ENCODE measurements around the gene TRAPPC3L.

The TRAPPC3L gene

GRCh38 chr6:116575227-116575626 is 29.7 kb upstream of the TRAPPC3L start:
- Histone ChIP-seq H3K27ac (ENCODE audit: low read length, poor library complexity, severe bottlenecking) (no peak overlapping the region), H3K9ac (ENCODE audit: low read length) (no peak overlapping the region), H4K8ac (ENCODE audit: low read length) (no peak overlapping the region), H3K4me1 (ENCODE audit: control insufficient read depth, insufficient read depth, low read depth, low read length) (no peaks in the 10 kb centered on the region), H3K79me1 (replicated peaks; ENCODE audit: low read length, poor library complexity, severe bottlenecking) (peaks cover 11% of the 10 kb centered on the region), H2BK15ac (ENCODE audit: low read depth, poor library complexity, severe bottlenecking) (no peak overlapping the region), H3K4me3 (ENCODE audit: insufficient read depth in 1 of 2, low read depth in 1 of 2, low read length in 2 of 2) (no peak overlapping the region), H3K9me3 (ENCODE audit: control insufficient read depth, low read length) (no peaks in the 10 kb centered on the region), H2AFZ (ENCODE audit: low read depth, low read length) (no peak overlapping the region), H3K36me3 (ENCODE audit: control insufficient read depth in 1 of 2, insufficient read depth in 2 of 2, low read depth in 1 of 2, low read length in 2 of 2) (peaks cover 6 to 44% of the 10 kb centered on the region in 2 experiments), H3K23ac (ENCODE audit: low read length in 2 of 2) (no peak overlapping the region), H4K91ac (ENCODE audit: low read length) (no peak overlapping the region), H3K4me2 (ENCODE audit: low read length, poor library complexity, severe bottlenecking) (no peak overlapping the region), H3K18ac (ENCODE audit: low read depth in 1 of 2, low read length in 2 of 2) (no peak overlapping the region), H2AK5ac (ENCODE audit: low read length, severe bottlenecking) (no peak overlapping the region), H3K27me3 (ENCODE audit: control insufficient read depth in 1 of 2, insufficient read depth in 1 of 2, low read length in 2 of 2) (no peaks in the 10 kb centered on the region), H2BK12ac (ENCODE audit: low read length in 2 of 2) (no peak overlapping the region), H3K14ac (ENCODE audit: low read length in 2 of 2) (no peak overlapping the region), H2BK120ac (ENCODE audit: low read depth, low read length) (no peak overlapping the region), H2BK5ac (ENCODE audit: low read depth, low read length, poor library complexity, severe bottlenecking) (no peak overlapping the region), H3K4ac (ENCODE audit: low read depth in 1 of 2, low read length in 2 of 2) (no peak overlapping the region)
- DNase-seq = no peak
- WGBS = no CpG with 5 or more reads among the region's 2 CpGs

GRCh38 chr6:116572162-116572561 is 26.7 kb upstream of the TRAPPC3L start:
- H3K27ac ChIP-seq (ENCODE audit: low read length, poor library complexity, severe bottlenecking) = peak overlapping the region; percentile 1
- no peak overlapping the region for H2AK5ac ChIP-seq (ENCODE audit: low read length, severe bottlenecking)
- no peaks in the 10 kb centered on the region for H3K9me3 ChIP-seq (ENCODE audit: control insufficient read depth, low read length)
- H3K27me3 ChIP-seq (ENCODE audit: control insufficient read depth in 1 of 2, insufficient read depth in 1 of 2, low read length in 2 of 2) = no peaks in the 10 kb centered on the region
- no peaks in the 10 kb centered on the region for H3K4me1 ChIP-seq (ENCODE audit: control insufficient read depth, insufficient read depth, low read depth, low read length)
- no peak overlapping the region for H2BK5ac ChIP-seq (ENCODE audit: low read depth, low read length, poor library complexity, severe bottlenecking)
- no peak overlapping the region for H3K4ac ChIP-seq (ENCODE audit: low read depth in 1 of 2, low read length in 2 of 2)
- no peak overlapping the region for H2BK15ac ChIP-seq (ENCODE audit: low read depth, poor library complexity, severe bottlenecking)
- DNase-seq = peak; percentile 72
- peak overlapping the region; percentile 96 for H3K9ac ChIP-seq (ENCODE audit: low read length)
- 1% methylated on average over 6 of the region's 7 CpGs for WGBS
- H3K36me3 ChIP-seq (ENCODE audit: control insufficient read depth in 1 of 2, insufficient read depth in 2 of 2, low read depth in 1 of 2, low read length in 2 of 2) = peaks cover 6 to 29% of the 10 kb centered on the region in 2 experiments
- no peak overlapping the region for H2BK12ac ChIP-seq (ENCODE audit: low read length in 2 of 2)
- H2AFZ ChIP-seq (ENCODE audit: low read depth, low read length) = no peak overlapping the region
- no peak overlapping the region for H4K91ac ChIP-seq (ENCODE audit: low read length)
- H3K23ac ChIP-seq (ENCODE audit: low read length in 2 of 2) = no peak overlapping the region
- H4K8ac ChIP-seq (ENCODE audit: low read length) = no peak overlapping the region
- no peak overlapping the region for H3K18ac ChIP-seq (ENCODE audit: low read depth in 1 of 2, low read length in 2 of 2)
- H2BK120ac ChIP-seq (ENCODE audit: low read depth, low read length) = no peak overlapping the region
- H3K14ac ChIP-seq (ENCODE audit: low read length in 2 of 2) = no peak overlapping the region
- H3K79me1 ChIP-seq (replicated peaks; ENCODE audit: low read length, poor library complexity, severe bottlenecking) = peaks cover 12% of the 10 kb centered on the region
- H3K4me3 ChIP-seq (ENCODE audit: insufficient read depth in 1 of 2, low read depth in 1 of 2, low read length in 2 of 2) = peak overlapping the region; percentile 57 to 93
- H3K4me2 ChIP-seq (ENCODE audit: low read length, poor library complexity, severe bottlenecking) = peak overlapping the region; percentile 64

- Histone ChIP-seq H2BK5ac (ENCODE audit: low read depth, low read length, poor library complexity, severe bottlenecking) (peak overlapping the region; percentile 31), H3K9me3 (ENCODE audit: control insufficient read depth, low read length) (no peaks in the 10 kb centered on the region), H2AK5ac (ENCODE audit: low read length, severe bottlenecking) (no peak overlapping the region), H3K79me1 (replicated peaks; ENCODE audit: low read length, poor library complexity, severe bottlenecking) (peaks cover 12% of the 10 kb centered on the region), H2BK15ac (ENCODE audit: low read depth, poor library complexity, severe bottlenecking) (no peak overlapping the region), H3K14ac (ENCODE audit: low read length in 2 of 2) (peak overlapping the region in 1 of 2 experiments; percentile 18), H3K4ac (ENCODE audit: low read depth in 1 of 2, low read length in 2 of 2) (peak overlapping the region in 1 of 2 experiments; percentile 96), H3K4me2 (ENCODE audit: low read length, poor library complexity, severe bottlenecking) (peak overlapping the region; percentile 64), H3K27me3 (ENCODE audit: control insufficient read depth in 1 of 2, insufficient read depth in 1 of 2, low read length in 2 of 2) (no peaks in the 10 kb centered on the region), H3K4me3 (ENCODE audit: insufficient read depth in 1 of 2, low read depth in 1 of 2, low read length in 2 of 2) (peak overlapping the region; percentile 75 to 93), H3K4me1 (ENCODE audit: control insufficient read depth, insufficient read depth, low read depth, low read length) (no peaks in the 10 kb centered on the region), H4K8ac (ENCODE audit: low read length) (peak overlapping the region; percentile 2), H3K36me3 (ENCODE audit: control insufficient read depth in 1 of 2, insufficient read depth in 2 of 2, low read depth in 1 of 2, low read length in 2 of 2) (peaks cover 6 to 24% of the 10 kb centered on the region in 2 experiments), H2AFZ (ENCODE audit: low read depth, low read length) (peak overlapping the region; percentile 76), H2BK12ac (ENCODE audit: low read length in 2 of 2) (no peak overlapping the region), H3K18ac (ENCODE audit: low read depth in 1 of 2, low read length in 2 of 2) (peak overlapping the region; percentile 3 to 90), H2BK120ac (ENCODE audit: low read depth, low read length) (no peak overlapping the region), H3K23ac (ENCODE audit: low read length in 2 of 2) (peak overlapping the region in 1 of 2 experiments; percentile 15), H3K27ac (ENCODE audit: low read length, poor library complexity, severe bottlenecking) (peak overlapping the region; percentile 70), H3K9ac (ENCODE audit: low read length) (peak overlapping the region; percentile 96), H4K91ac (ENCODE audit: low read length) (peak overlapping the region; percentile 1)
- DNase-seq = no peak
- WGBS = 0% methylated on average over 6 of the region's 12 CpGs
These were observed 26.2 kb upstream of the TRAPPC3L start for GRCh38 chr6:116571683-116572000.

- WGBS = under 1% methylated on average over 51 of the region's 62 CpGs
- H2AK5ac ChIP-seq (ENCODE audit: low read length, severe bottlenecking) = no peak within 1 kb of the TSS
- H3K79me1 ChIP-seq (replicated peaks; ENCODE audit: low read length, poor library complexity, severe bottlenecking) = peaks cover 9% of the 10 kb centered on the region
- H3K4me1 ChIP-seq (ENCODE audit: control insufficient read depth, insufficient read depth, low read depth, low read length) = no peaks in the 10 kb centered on the region
- peak within 1 kb of the TSS in 1 of 2 experiments; percentile 96 for H3K4ac ChIP-seq (ENCODE audit: low read depth in 1 of 2, low read length in 2 of 2)
- peak; percentile 100 for DNase-seq
- no peak within 1 kb of the TSS for H2BK120ac ChIP-seq (ENCODE audit: low read depth, low read length)
- H3K4me2 ChIP-seq (ENCODE audit: low read length, poor library complexity, severe bottlenecking) = peak within 1 kb of the TSS; percentile 71
- peak within 1 kb of the TSS; percentile 87 for H2AFZ ChIP-seq (ENCODE audit: low read depth, low read length)
- no peaks in the 10 kb centered on the region for H3K27me3 ChIP-seq (ENCODE audit: control insufficient read depth in 1 of 2, insufficient read depth in 1 of 2, low read length in 2 of 2)
- peak within 1 kb of the TSS; percentile 1 for H4K91ac ChIP-seq (ENCODE audit: low read length)
- no peak within 1 kb of the TSS for H2BK12ac ChIP-seq (ENCODE audit: low read length in 2 of 2)
- H3K36me3 ChIP-seq (ENCODE audit: control insufficient read depth in 1 of 2, insufficient read depth in 2 of 2, low read depth in 1 of 2, low read length in 2 of 2) = peaks cover 6 to 19% of the 10 kb centered on the region in 2 experiments
- H3K9ac ChIP-seq (ENCODE audit: low read length) = peak within 1 kb of the TSS; percentile 96
- H2BK15ac ChIP-seq (ENCODE audit: low read depth, poor library complexity, severe bottlenecking) = no peak within 1 kb of the TSS
- peak within 1 kb of the TSS; percentile 65 to 90 for H3K18ac ChIP-seq (ENCODE audit: low read depth in 1 of 2, low read length in 2 of 2)
- peak within 1 kb of the TSS in 1 of 2 experiments; percentile 15 for H3K23ac ChIP-seq (ENCODE audit: low read length in 2 of 2)
- H3K27ac ChIP-seq (ENCODE audit: low read length, poor library complexity, severe bottlenecking) = peak within 1 kb of the TSS; percentile 89
- no peaks in the 10 kb centered on the region for H3K9me3 ChIP-seq (ENCODE audit: control insufficient read depth, low read length)
- H3K4me3 ChIP-seq (ENCODE audit: insufficient read depth in 1 of 2, low read depth in 1 of 2, low read length in 2 of 2) = peak within 1 kb of the TSS; percentile 90 to 93
- H4K8ac ChIP-seq (ENCODE audit: low read length) = peak within 1 kb of the TSS; percentile 67
- H3K14ac ChIP-seq (ENCODE audit: low read length in 2 of 2) = peak within 1 kb of the TSS in 1 of 2 experiments; percentile 93
- peak within 1 kb of the TSS; percentile 31 for H2BK5ac ChIP-seq (ENCODE audit: low read depth, low read length, poor library complexity, severe bottlenecking)
These were observed 25.6 kb upstream of the TRAPPC3L start, which contains the start of gene RWDD1 for GRCh38 chr6:116570856-116571682. Gene RWDD1 (plus strand): TSS chr6:116571504. CDS start chr6:116571583, 79 bp downstream.
